OCI-LY7 (cell line): ENCODE results near the gene TMEM269. TPM values are rescaled to one million over a fixed set of nuclear protein-coding genes. Genes with fewer than 3 reads are reported as not detected.

ENCODE experiments used
- BruUV-seq: library from RNA; stranded (reverse); fragments of 400-500 nt; replicated peaks from 2 replicates; lab custom pipeline; 2021; lab: Mats Ljungman, UMichigan
- CTCF ChIA-PET: fragments of 300-600 bp; sonication (Branson Sonifier 250); formaldehyde crosslinking; loops from one replicate; lab custom pipeline; 2022; ENCODE audit warnings: antibody characterized with exemption; ENCODE audit not compliant: unreplicated experiment; lab: Charles Lee
- POLR2A ChIA-PET: fragments of 300-600 bp; sonication (Branson Sonifier 250); formaldehyde crosslinking; loops from one replicate; lab custom pipeline; 2022; ENCODE audit warnings: antibody characterized with exemption; lab: Charles Lee
- DNase-seq: peaks from one replicate; pipeline ENCODE4 v3.0.0-alpha.2; 2015; ENCODE audit warnings: low spot score
- H2AFZ ChIP-seq: fragments of 200-600 bp; sonication (generic), shearing (Covaris generic); 2 replicates; pipeline ENCODE4 v1.6.1; 2014; ENCODE audit warnings: mild to moderate bottlenecking, antibody characterized with exemption, low read length, moderate library complexity
- H3K27ac ChIP-seq: fragments of 200-600 bp; sonication (generic); 2 replicates; pipeline ENCODE4 v1.5.1; 2014; ENCODE audit warnings: mixed run types, low read depth, mild to moderate bottlenecking, moderate library complexity, low read length, inconsistent platforms; ENCODE audit not compliant: poor library complexity, severe bottlenecking
- H3K36me3 ChIP-seq: fragments of 200-600 bp; sonication (generic); 2 replicates; pipeline ENCODE4 v1.6.1; 2014; ENCODE audit warnings: mild to moderate bottlenecking, antibody characterized with exemption, low read length, moderate library complexity, mixed read lengths; ENCODE audit not compliant: insufficient read depth
- H3K4me1 ChIP-seq: fragments of 200-600 bp; sonication (generic); 2 replicates; pipeline ENCODE4 v1.5.1; 2014; ENCODE audit warnings: mild to moderate bottlenecking, low read length; ENCODE audit not compliant: insufficient read depth, poor library complexity, severe bottlenecking
- H3K4me2 ChIP-seq: fragments of 200-600 bp; sonication (generic); 2 replicates; pipeline ENCODE4 v1.6.1; 2014; ENCODE audit warnings: mild to moderate bottlenecking, low read length
- H3K4me3 ChIP-seq: fragments of 200-600 bp; sonication (generic); 2 replicates; pipeline ENCODE4 v1.5.1; 2014; ENCODE audit warnings: mild to moderate bottlenecking, low read depth, low read length; ENCODE audit not compliant: poor library complexity, severe bottlenecking
- H3K79me2 ChIP-seq: fragments of 200-600 bp; sonication (generic); 2 replicates; pipeline ENCODE4 v1.6.1; 2016; ENCODE audit warnings: low read depth, mild to moderate bottlenecking, low read length, moderate library complexity, mixed read lengths; ENCODE audit not compliant: insufficient read depth
- H3K9me2 ChIP-seq: fragments of 200-600 bp; sonication (generic); 2 replicates; pipeline ENCODE4 v1.6.1; 2016; ENCODE audit warnings: mild to moderate bottlenecking, low read length, mixed read lengths; ENCODE audit not compliant: insufficient read depth
- H3K9me3 ChIP-seq: fragments of 200-600 bp; sonication (generic); 2 replicates; pipeline ENCODE4 v1.6.1; 2014; ENCODE audit warnings: mild to moderate bottlenecking, mixed run types, low read length, mixed read lengths
- H4K20me1 ChIP-seq: fragments of 200-600 bp; sonication (generic); 2 replicates; pipeline ENCODE4 v1.6.1; 2014; ENCODE audit warnings: mild to moderate bottlenecking, antibody characterized with exemption, low read length, moderate library complexity, mixed read lengths; ENCODE audit not compliant: insufficient read depth
- CTCF ChIP-seq: fragments of 200-600 bp; sonication (generic); conservative IDR thresholded peaks from 2 replicates; pipeline ENCODE4 v1.5.1; 2014; ENCODE audit warnings: mild to moderate bottlenecking, antibody characterized with exemption, low read length, moderate library complexity, mixed read lengths
- EZH2phosphoT487 ChIP-seq: fragments of 200-600 bp; sonication (generic); IDR thresholded peaks from 2 replicates; pipeline ENCODE4 v1.6.1; 2018; ENCODE audit warnings: low read depth, borderline replicate concordance, mild to moderate bottlenecking, mixed run types, antibody characterized with exemption, low read length, moderate library complexity, mixed read lengths
- intact Hi-C: fragments of 100-400 bp; cut with micrococcal nuclease; formaldehyde crosslinking; loops from one replicate; pipeline ENCODE4 v1.10.0; 2022; ENCODE audit not compliant: unreplicated experiment
- total RNA-seq, 2 experiments: library from RNA; depleted of rRNA in 1 of 2; stranded (reverse); fragments of >200 nt in 1 of 2; shearing (Covaris generic) in 1 of 2; gene quantifications; 2 replicates each; pipeline ENCODE4 v1.2.3, GENCODE V29; 2014 to 2022

TMEM269 gene
- total RNA-seq, 2 experiments from 2014 or later: 0.16 to 0.46 TPM

GRCh38 chr1:42783092-42783491, 1.7 kb upstream of the TMEM269 start:
- Histone ChIP-seq H2AFZ (no peak overlapping the region), H4K20me1 (no peaks in the 10 kb centered on the region; the same call in 1 of the 2 replicates), H3K9me3 (no peaks in the 10 kb centered on the region), H3K4me1 (no peaks in the 10 kb centered on the region), H3K79me2 (no peaks in the 10 kb centered on the region), H3K4me3 (no peak overlapping the region), H3K4me2 (no peak overlapping the region), H3K9me2 (no peaks in the 10 kb centered on the region), H3K27ac (no peak overlapping the region), H3K36me3 (peaks cover 46% of the 10 kb centered on the region)
- no TSS peak for BruUV-seq
- intact Hi-C loops: no loop called here
- CTCF ChIA-PET: no interaction called here
- TF ChIP-seq CTCF: no peak
- TF ChIP-seq EZH2phosphoT487: no peak
- POLR2A ChIA-PET: interaction anchor here (0.6 to 1.4 kb wide), 3 partner anchors 14 to 1811 kb away, joined by 4 to 5 read pairs (median 4); no protein-coding TSS in a partner anchor
- no peak for DNase-seq

GRCh38 chr1:42784547-42784945, 245 bp upstream of the TMEM269 start:
- Histone ChIP-seq H3K4me1 (no peaks in the 10 kb centered on the region), H3K27ac (no peak overlapping the region), H3K79me2 (no peaks in the 10 kb centered on the region), H3K4me2 (no peak overlapping the region), H3K9me2 (no peaks in the 10 kb centered on the region), H3K9me3 (no peaks in the 10 kb centered on the region), H4K20me1 (no peaks in the 10 kb centered on the region; the same call in 1 of the 2 replicates), H3K36me3 (peaks cover 34% of the 10 kb centered on the region), H3K4me3 (no peak overlapping the region), H2AFZ (no peak overlapping the region)
- ChIA-PET CTCF (no interaction called here), POLR2A (interaction anchor here (1.4 kb wide), 1 partner anchor 16 kb away, joined by 5 read pairs; no protein-coding TSS in a partner anchor)
- no peak for TF ChIP-seq CTCF
- BruUV-seq: no TSS peak
- no peak for DNase-seq
- intact Hi-C loops: no loop called here

- intact Hi-C loops: no loop called here
- POLR2A ChIA-PET: no interaction called here
These were observed 1.3 kb downstream of the TMEM269 start for GRCh38 chr1:42786097-42786496.

More at GRCh38 chr1:42786097-42786496, 1.3 kb downstream of the TMEM269 start:
- no peaks in the 10 kb centered on the region for H3K79me2 ChIP-seq
- CTCF ChIA-PET: no interaction called here
- H3K4me2 ChIP-seq: no peak overlapping the region
- H3K4me1 ChIP-seq: no peaks in the 10 kb centered on the region
- no peak overlapping the region for H3K27ac ChIP-seq
- no peak for TF ChIP-seq CTCF
- TF ChIP-seq EZH2phosphoT487: no peak
- H3K9me3 ChIP-seq: no peaks in the 10 kb centered on the region
- no peak overlapping the region for H3K4me3 ChIP-seq
- BruUV-seq: no TSS peak
- no peak overlapping the region for H2AFZ ChIP-seq
- H4K20me1 ChIP-seq: no peaks in the 10 kb centered on the region; the same call in 1 of the 2 replicates
- H3K9me2 ChIP-seq: no peaks in the 10 kb centered on the region
- H3K36me3 ChIP-seq: peaks cover 18% of the 10 kb centered on the region; the same call in 1 of the 2 replicates
- no peak for DNase-seq
